Brain pericyte (primary cell): Measurements from ENCODE around the gene DHRS3.
"Not testable (repeated sequence)": the region's sequence is repeated elsewhere in the genome, so short reads cannot be mapped to it uniquely, and the experiment has no call there.

Experiments used
- DNase-seq: peaks from one replicate; pipeline ENCODE4 v3.0.0-alpha.2; 2012; ENCODE audit warnings: low read depth, low spot score

Gene DHRS3

DNA sequence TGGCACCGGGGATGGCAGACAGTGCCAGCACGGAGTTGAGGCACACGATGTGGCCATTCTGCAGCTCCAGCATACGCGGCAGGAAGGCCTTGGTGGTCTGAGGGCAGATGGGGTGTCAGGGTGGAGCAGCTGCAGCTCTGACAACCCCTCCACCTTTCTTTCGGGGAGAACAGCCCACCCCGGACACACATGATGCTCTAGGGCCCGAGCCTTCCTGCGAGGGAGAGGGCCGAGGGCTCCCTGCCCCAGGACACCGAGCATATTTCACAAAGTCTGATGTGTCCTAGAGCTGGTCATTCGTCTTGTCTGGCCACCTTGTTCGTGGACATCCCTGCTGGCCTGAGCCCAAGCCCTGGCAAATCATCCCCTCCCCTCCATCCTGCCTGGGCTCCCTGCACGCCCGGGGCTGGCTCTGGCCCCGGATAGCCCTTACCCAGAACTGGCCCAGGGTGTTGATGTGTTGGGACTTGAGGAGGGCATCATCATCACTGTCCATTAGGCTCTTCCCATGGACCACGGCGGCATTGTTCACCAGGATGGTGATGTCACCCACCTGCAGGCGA is 39.1 kb downstream of the DHRS3 start:
- DNase-seq: no peak

DNA sequence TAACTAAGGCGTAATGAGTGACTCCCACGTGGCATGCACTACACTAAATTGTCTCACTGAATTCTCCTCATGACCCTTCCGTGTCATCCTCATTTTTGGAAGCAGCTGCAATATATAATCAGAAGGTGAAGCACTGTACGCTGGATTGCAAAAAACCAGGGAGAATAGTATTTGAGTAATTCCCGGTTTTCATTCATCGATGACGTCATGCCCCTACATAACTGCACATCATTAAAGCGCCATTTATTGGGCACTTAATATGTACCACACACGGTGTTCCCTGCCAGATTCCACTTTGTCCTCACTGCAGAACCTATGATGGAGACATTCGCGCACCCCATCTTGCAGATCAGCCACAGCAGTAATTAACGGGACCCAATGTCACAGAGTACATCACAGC is 41.0 kb downstream of the DHRS3 start:
- no peak for DNase-seq

DNA sequence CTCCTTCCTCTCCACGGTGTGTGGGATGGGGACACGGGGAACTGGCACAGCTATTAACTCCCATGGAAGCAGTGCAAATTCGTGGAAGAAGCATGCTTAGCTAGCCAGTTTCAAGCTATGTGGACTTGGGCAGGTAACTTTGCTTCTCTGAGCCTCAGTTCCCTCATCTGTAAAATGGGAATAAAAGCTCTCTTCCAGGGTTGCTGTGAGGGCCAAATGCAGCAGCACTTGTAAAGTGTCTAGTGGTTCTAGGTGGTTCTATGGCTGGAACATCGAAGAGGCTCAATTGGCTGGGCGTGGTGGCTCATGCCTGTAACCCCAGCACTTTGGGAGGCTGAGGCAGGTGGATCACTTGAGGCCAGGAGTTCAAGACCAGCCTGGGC is 43.3 kb downstream of the DHRS3 start:
- DNase-seq: no peak

GRCh38 chr1:12573015-12573825 is 44.8 kb downstream of the DHRS3 start:
- no peak for DNase-seq

DNA sequence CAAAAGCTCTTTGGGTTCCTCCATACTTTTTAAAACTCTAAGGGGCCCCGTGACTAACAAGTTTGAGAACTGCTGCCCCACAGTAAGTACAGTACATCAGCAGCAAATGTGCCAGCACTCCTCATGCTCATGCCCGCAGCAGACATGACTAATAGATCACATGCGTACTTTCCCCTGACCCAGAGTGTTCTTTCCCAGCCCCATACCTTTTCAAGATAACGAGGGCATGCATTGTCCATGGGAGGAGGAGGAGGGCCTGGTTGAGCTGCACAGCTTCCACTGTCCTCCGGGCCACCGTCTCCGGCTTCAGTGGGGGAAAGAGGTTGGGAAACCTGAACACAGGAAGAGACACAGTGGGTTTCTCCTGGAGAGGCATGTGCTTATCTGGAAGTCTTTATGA is 45.5 kb downstream of the DHRS3 start:
- DNase-seq: no peak

DNA sequence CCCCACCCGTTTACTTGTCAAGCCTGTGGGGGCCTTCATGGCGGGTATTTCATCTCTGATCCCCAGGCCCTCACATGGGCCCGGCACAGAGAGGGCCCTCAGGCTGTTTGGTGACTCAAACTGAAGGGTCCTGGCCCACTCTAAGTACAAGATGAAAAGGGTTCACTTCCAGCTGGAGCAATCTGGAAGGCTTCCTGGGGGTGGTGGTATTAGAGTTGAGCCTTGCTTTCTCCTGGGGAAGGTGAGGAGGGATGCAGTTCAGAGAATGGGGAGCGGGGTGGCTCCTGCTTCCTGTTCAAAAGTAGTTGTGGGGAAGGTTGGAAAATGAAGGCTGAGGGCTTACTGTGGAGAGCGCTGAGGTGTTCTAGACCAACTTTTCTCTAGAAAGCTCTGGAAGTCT is 47.7 kb downstream of the DHRS3 start:
- no peak for DNase-seq

DNA sequence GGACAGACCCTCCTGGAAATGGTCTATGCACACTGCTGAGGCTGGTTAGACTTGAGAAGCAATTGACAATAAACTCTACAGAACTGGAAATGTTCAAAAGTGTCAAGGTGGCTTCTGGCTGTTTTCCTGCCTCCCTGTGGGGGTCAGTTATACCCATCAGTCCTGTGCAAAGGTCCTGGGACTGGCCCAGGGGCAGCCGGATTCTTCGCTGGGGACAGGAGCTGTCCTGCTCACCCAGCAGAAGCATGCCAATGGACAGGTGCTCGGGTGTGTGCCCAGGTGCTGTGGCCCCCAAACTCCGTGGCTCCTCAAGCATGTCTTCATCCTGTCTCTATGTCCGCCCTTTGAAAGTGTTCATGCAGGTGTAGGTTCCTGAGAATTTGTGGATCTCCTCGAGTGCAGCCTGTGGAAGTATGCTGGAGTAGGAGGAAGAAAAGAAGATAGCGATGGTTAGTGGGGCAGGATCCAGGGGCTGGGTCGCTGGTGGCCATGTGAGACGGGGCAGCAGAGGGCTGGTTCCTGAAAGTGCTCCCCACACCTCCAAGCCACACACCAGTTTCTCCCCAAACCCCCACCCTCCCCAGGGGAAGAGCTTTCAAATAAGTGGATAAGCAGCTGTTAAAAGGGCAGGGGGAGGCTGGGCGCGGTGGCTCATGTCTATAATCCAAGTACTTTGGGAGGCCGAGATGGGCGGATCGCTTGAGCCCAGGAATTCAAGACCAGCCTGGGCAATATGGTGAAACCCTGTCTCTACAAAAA is 49.8 kb downstream of the DHRS3 start:
- no peak for DNase-seq

DNA sequence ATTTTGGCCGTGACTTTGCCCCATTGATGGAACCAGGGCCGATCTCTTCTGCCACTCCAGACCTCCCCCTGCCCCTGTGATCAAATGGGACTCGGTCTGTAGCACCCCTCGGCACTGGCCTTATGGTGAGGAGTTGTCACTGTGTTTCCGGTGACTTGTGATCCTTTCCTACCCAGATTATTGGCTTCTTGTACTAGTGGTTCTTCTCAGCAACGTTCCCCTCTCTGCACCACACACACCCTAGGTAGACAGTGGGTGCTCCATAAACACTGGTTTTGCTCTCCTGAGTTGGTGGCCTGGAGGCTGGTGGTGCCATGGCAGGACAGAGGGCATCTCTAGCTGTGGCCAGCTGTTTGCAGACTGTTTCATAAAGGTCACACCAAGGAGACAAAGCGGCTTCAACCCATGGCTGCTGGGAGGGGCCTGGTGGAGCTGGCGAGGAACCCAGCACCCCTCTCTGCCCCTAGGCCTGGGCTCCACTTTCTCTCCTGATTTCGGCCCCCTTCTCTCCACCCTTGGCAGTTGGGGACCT is 50.7 kb downstream of the DHRS3 start:
- DNase-seq: no peak

DNA sequence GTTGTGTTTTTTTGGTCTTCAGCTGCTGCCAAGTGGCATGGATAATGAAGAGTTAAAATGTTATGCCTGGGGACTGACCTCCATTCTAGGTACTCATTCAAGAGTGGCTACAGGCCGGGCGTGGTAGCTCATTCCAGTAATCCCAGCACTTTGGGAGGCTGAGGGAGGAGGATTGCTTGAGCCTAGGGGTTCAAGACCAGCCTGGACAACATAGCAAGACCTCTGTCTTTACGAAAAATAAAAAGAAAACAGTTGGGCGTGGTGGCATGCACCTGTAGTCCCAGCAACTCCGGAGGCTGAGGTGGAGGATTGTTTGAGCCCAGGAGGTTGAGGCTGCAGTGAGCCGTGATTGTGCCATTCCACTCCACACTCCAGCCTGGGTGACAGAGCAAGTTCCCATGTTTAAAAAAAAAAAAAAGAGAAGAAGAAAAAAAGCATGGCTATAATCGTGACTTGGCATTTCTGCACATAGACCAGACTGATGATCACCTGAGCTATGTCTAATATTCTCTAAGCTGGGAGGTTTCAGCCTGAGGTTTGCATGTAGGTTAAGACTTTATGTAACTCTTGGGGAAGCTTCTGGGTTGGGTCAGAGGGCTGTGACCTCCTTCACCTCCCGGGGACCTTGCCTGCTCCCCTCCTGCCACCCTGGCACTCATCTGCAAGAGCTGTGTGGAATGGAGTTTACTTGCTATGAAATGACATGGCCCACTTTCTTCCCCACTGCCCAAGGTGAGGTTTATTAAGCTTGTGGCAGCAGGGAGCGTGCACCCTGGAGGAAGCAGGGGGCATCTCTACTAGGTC is 51.3 kb downstream of the DHRS3 start:
- DNase-seq: no peak

- no peak for DNase-seq
Measured at GRCh38 chr1:12565966-12566352, 52.1 kb downstream of the DHRS3 start.

GRCh38 chr1:12565094-12565965 is 52.7 kb downstream of the DHRS3 start:
- no peak for DNase-seq

- not testable (repeated sequence) for DNase-seq
Measured at GRCh38 chr1:12564251-12564650, 53.8 kb downstream of the DHRS3 start.

GRCh38 chr1:12562955-12563576 is 54.9 kb downstream of the DHRS3 start:
- no peak for DNase-seq

GRCh38 chr1:12561121-12561520 is 56.9 kb downstream of the DHRS3 start:
- DNase-seq: no peak

DNA sequence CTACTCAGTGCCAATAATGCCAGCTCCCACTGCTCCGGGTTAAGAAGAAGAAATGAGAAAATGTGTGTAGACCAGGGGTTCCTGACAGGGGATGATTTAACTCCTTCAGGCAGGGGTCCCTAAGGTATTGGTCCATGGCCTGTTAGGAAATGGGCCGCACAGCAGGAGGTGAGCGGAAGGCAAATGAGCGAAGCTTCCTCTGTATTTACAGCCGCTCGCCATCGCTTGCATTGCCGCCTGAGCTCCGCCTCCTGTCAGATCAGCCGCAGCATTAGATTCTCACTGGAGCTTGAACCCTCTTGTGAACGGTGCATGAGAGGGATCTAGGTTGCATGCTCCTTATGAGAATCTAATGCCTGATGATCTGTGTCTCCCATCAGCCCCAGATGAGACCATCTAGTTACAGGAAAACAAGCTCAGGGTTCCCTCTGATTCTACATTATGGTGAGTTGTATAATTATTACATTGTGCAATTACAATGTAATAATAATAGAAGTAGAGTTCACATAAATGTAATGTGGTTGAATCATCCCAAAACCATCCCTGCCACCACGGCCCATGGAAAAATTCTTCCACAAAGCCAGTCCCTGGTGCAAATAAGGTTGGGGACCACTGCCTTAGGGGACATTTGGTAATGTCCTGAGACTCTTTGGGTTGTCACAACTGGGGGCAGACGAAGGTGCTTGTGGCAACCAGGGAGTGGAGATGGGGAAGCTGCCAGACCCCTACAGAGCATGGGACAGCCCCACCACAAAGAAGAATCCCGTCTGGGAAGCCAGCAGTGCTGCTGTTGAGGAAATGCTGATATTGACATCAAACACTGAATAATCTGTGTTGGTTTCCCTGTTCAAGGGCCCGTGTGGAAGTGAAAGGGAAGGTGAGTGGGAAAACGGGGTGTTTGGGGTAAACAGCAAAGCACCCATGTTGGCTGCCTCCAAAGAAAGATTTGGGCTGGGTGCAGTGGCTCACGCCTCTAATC is 60.8 kb downstream of the DHRS3 start:
- no peak for DNase-seq

DNA sequence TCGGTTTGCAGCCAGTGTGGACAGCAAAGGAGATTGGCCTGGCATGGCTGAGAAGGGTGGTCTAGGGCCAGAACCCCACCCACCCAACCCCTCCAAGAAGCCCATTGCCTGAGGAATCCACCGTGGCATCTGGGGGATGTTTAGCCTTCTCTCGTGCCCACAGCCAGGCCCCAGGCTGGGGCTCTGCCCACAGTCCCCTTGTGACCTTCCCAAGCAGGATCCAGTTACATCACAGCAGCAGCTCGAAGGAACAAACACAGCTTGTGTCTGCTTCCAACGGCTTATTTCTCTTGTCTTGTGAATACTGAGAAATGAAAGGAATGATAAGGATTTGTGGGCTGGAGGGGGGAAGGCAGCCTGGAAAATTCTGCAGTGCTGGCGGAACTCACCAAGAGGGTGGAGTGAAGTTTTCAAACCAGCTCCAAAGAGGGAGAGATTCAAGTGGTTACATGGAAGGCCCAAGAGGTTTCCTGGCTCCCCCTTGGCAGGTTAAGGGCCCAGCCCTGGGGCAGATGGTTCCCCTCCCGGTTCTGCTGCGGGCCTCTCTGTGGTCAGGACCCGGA is 61.6 kb downstream of the DHRS3 start:
- DNase-seq: peak; percentile 50

DNA sequence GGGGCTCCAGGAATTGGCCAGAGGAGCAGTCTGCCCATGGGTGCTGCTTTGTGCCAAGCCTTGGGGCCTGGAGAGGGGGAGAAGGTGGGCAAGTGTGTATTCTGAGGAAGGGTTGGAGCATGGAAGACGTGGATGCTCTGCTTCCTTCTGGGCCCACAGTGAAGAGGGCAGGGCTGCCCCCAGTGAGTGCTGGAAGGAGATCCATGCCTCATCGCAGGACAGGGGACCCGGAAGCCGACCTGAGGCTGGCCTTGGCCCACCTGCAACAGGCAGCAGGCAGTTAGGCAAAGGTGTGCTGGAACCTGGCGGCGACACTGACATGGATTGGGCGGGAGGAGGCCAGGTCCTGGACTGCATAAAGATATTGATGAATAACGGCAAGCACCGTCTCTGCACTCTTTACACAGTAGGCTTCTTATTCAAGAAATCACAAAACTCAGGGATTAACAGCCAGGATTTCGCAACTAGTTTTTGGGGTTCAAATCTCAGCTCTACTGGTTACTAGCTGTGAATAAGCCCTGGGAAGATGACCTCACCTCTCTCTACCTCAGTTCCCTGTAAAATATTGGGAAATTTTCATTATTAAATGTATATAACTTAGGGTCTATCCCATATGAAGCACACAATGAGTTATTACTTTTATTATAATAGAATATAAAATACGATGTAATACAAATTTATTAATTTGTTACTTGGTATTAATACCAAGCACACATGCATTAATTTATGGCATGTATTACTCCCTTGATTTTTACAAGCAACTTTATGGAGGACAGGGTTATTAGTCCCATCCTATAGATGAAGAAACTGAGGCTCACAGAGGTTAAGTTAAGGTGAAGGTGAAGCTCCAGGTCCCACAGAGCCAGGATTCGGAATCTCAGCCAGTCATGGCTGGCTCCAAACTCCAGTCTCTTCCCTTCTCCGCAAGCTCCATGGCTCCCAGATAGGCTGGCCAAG is 62.3 kb downstream of the DHRS3 start:
- DNase-seq: no peak
